Endothelial cell (in vitro differentiated cells): ENCODE measurements around the gene DPM1. TPM values are rescaled to one million over a fixed set of nuclear protein-coding genes. Genes with fewer than 3 reads are reported as not detected.
A peak's percentile ranks its signal among the peaks of the same experiment; 100 is the strongest.

Experiments
- DNase-seq: peaks from one replicate; pipeline ENCODE4 v3.0.0; 2021; ENCODE audit warnings: low spot score
- H3K27ac Mint-ChIP-seq: one replicate; pipeline ENCODE4 v1.8.0; 2021; ENCODE audit warnings: mixed read lengths, inconsistent platforms; ENCODE audit not compliant: unreplicated experiment
- H3K27me3 Mint-ChIP-seq: one replicate; pipeline ENCODE4 v1.8.0; 2021; ENCODE audit warnings: mild to moderate bottlenecking, moderate library complexity, mixed read lengths, inconsistent platforms; ENCODE audit not compliant: unreplicated experiment
- H3K36me3 Mint-ChIP-seq: one replicate; pipeline ENCODE4 v1.8.0; 2021; ENCODE audit warnings: mild to moderate bottlenecking, low read depth, mixed read lengths, inconsistent platforms; ENCODE audit not compliant: unreplicated experiment
- H3K4me1 Mint-ChIP-seq: one replicate; pipeline ENCODE4 v1.8.0; 2021; ENCODE audit warnings: mild to moderate bottlenecking, mixed read lengths, inconsistent platforms; ENCODE audit not compliant: unreplicated experiment
- H3K4me3 Mint-ChIP-seq: one replicate; pipeline ENCODE4 v1.8.0; 2021; ENCODE audit warnings: mild to moderate bottlenecking, mixed read lengths, inconsistent platforms; ENCODE audit not compliant: unreplicated experiment
- H3K9me3 Mint-ChIP-seq: one replicate; pipeline ENCODE4 v1.8.0; 2021; ENCODE audit warnings: mixed read lengths, inconsistent platforms; ENCODE audit not compliant: unreplicated experiment
- CTCF ChIP-seq: fragments of 200-600 bp; sonication (generic); IDR thresholded peaks from one replicate; pipeline ENCODE4 v1.5.0; 2021; ENCODE audit warnings: antibody characterized with exemption; ENCODE audit not compliant: unreplicated experiment
- total RNA-seq: library from RNA; stranded (reverse); fragmentation: NEBNext Ultra II Directional; extraction: Animal tissue kit (Norgen Biotek cat#: 25700); gene quantifications from one replicate; pipeline ENCODE4 v1.2.1, GENCODE V29; 2021; ENCODE audit not compliant: unreplicated experiment

Gene DPM1
- total RNA-seq, 1 donor from 2014 or later, result 40.0 TPM

GRCh38 chr20:50948132-50948785, 10.1 kb downstream of the DPM1 start:
- no peaks in the 10 kb centered on the region for H3K27me3 Mint-ChIP-seq
- peaks cover 26% of the 10 kb centered on the region for H3K36me3 Mint-ChIP-seq
- H3K27ac Mint-ChIP-seq, result no peak overlapping the region
- no peak for DNase-seq
- no peaks in the 10 kb centered on the region for H3K9me3 Mint-ChIP-seq
- no peaks in the 10 kb centered on the region for H3K4me1 Mint-ChIP-seq
- no peak for TF ChIP-seq CTCF
- no peak overlapping the region for H3K4me3 Mint-ChIP-seq

GRCh38 chr20:50943069-50943468, 15.3 kb downstream of the DPM1 start:
- TF ChIP-seq CTCF, result no peak
- peaks cover 34% of the 10 kb centered on the region for H3K36me3 Mint-ChIP-seq

GRCh38 chr20:50933589-50933988, 24.7 kb downstream of the DPM1 start:
- no peak for DNase-seq
- no peak for TF ChIP-seq CTCF
- Mint-ChIP-seq H3K36me3 (peaks cover 26% of the 10 kb centered on the region), H3K4me3 (no peak overlapping the region), H3K9me3 (no peaks in the 10 kb centered on the region), H3K27ac (no peak overlapping the region), H3K4me1 (peaks cover 15% of the 10 kb centered on the region), H3K27me3 (peaks cover 6% of the 10 kb centered on the region)

More at GRCh38 chr20:50943069-50943468, 15.3 kb downstream of the DPM1 start:
- no peak overlapping the region for H3K27ac Mint-ChIP-seq
- no peaks in the 10 kb centered on the region for H3K4me1 Mint-ChIP-seq
- no peak for DNase-seq
- H3K4me3 Mint-ChIP-seq, result no peak overlapping the region
- no peaks in the 10 kb centered on the region for H3K9me3 Mint-ChIP-seq
- H3K27me3 Mint-ChIP-seq, result no peaks in the 10 kb centered on the region

GRCh38 chr20:50932691-50933280, 25.5 kb downstream of the DPM1 start:
- DNase-seq, result no peak
- H3K9me3 Mint-ChIP-seq, result no peaks in the 10 kb centered on the region
- H3K27ac Mint-ChIP-seq, result peak overlapping the region; percentile 24
- peaks cover 22% of the 10 kb centered on the region for H3K4me1 Mint-ChIP-seq
- peaks cover 6% of the 10 kb centered on the region for H3K27me3 Mint-ChIP-seq
- peaks cover 29% of the 10 kb centered on the region for H3K36me3 Mint-ChIP-seq
- peak overlapping the region; percentile 28 for H3K4me3 Mint-ChIP-seq
- no peak for TF ChIP-seq CTCF

GRCh38 chr20:50932016-50932485, 26.3 kb downstream of the DPM1 start:
- peaks cover 29% of the 10 kb centered on the region for H3K36me3 Mint-ChIP-seq
- TF ChIP-seq CTCF, result no peak
- peak overlapping the region; percentile 32 for H3K27ac Mint-ChIP-seq
- peak overlapping the region; percentile 75 for H3K4me3 Mint-ChIP-seq
- H3K27me3 Mint-ChIP-seq, result peaks cover 6% of the 10 kb centered on the region
- H3K9me3 Mint-ChIP-seq, result no peaks in the 10 kb centered on the region
- no peak for DNase-seq
- H3K4me1 Mint-ChIP-seq, result peaks cover 27% of the 10 kb centered on the region
